ENCODE measurements around the gene SH3RF3.

The SH3RF3 gene

DNA sequence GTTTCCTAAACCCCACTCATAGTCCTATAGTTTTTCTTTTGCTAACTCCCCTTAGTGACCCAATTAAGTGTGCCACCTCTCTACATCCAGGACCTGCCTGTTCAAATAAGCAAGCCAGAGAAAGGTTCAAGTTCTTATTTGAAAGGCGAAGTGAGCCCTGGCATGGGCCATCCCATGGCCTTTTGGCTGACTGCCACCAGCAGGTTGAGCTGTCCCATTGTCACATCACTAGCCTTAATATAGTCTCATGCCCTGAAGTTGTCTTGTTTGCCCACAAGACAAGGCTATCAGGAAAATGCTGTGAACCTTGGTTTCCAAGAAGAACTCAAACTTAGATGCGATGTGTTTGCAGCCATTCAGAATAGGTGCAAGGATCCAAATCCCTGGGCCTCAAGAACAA is 158.8 kb downstream of the SH3RF3 start:
- Histone ChIP-seq H3K4me3 (ENCODE audit: low read depth, low read length) (no peak overlapping the region), H3K36me3 (ENCODE audit: control insufficient read depth, insufficient read depth, low read length) (no peaks in the 10 kb centered on the region), H2AFZ (no peak overlapping the region), H3K4me1 (no peaks in the 10 kb centered on the region), H3K27me3 (ENCODE audit: control insufficient read depth, insufficient read depth, low read length) (no peaks in the 10 kb centered on the region), H3K9ac (no peak overlapping the region), H3K27ac (no peak overlapping the region), H3K4me2 (ENCODE audit: low read length) (no peak overlapping the region), H3K79me2 (no peaks in the 10 kb centered on the region), H3K9me3 (ENCODE audit: control insufficient read depth, low read length) (no peaks in the 10 kb centered on the region)
- TF ChIP-seq, protein P1, sequence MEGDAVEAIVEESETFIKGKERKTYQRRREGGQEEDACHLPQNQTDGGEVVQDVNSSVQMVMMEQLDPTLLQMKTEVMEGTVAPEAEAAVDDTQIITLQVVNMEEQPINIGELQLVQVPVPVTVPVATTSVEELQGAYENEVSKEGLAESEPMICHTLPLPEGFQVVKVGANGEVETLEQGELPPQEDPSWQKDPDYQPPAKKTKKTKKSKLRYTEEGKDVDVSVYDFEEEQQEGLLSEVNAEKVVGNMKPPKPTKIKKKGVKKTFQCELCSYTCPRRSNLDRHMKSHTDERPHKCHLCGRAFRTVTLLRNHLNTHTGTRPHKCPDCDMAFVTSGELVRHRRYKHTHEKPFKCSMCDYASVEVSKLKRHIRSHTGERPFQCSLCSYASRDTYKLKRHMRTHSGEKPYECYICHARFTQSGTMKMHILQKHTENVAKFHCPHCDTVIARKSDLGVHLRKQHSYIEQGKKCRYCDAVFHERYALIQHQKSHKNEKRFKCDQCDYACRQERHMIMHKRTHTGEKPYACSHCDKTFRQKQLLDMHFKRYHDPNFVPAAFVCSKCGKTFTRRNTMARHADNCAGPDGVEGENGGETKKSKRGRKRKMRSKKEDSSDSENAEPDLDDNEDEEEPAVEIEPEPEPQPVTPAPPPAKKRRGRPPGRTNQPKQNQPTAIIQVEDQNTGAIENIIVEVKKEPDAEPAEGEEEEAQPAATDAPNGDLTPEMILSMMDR (IDR thresholded peaks at IDR 0.05): no peak

DNA sequence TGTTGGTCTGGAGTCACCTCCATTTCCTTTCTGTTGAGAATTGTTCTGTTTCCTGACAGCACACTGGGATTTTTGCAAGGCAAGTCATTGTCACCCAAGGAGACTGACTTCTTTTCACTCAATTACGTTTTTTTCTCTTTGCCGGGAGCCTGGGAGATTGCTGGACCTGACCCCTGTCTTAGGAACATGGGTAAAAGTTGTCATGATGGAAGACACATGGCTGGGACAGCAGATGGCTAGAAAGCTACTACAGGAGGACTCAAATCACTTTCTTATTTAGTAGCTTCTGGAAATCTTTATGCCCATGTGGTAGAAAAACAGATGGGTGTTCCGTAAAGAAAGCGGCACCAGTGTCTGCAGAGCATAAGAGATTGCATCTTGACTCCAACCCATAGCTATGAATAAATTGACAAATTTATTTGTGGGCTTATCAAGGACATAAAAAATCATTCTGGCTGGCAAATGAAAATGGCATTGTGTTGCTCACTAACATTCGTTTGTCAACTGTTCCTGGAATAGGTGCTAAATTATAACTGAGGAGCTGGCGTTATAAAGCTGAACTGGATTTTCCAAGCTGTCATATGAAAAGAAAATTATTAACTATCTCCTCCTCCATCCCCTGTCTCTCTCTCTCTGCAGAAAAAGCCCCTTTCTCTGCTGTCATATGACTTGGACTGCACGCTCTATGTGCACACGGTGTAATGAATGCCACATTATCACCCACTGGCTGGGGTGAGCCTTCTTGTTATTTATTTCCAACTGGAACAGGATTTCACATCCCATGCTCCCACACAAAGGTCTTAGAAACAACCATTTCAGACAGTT is 159.8 kb downstream of the SH3RF3 start:
- Histone ChIP-seq H2AFZ (no peak overlapping the region), H3K4me2 (ENCODE audit: low read length) (no peak overlapping the region), H3K27ac (no peak overlapping the region), H3K79me2 (no peaks in the 10 kb centered on the region), H3K9ac (no peak overlapping the region), H3K27me3 (ENCODE audit: control insufficient read depth, insufficient read depth, low read length) (no peaks in the 10 kb centered on the region), H3K9me3 (ENCODE audit: control insufficient read depth, low read length) (no peaks in the 10 kb centered on the region), H3K36me3 (ENCODE audit: control insufficient read depth, insufficient read depth, low read length) (no peaks in the 10 kb centered on the region), H3K4me3 (ENCODE audit: low read depth, low read length) (no peak overlapping the region), H3K4me1 (no peaks in the 10 kb centered on the region)
- TF ChIP-seq, protein P1 (IDR thresholded peaks at IDR 0.05): no peak

DNA sequence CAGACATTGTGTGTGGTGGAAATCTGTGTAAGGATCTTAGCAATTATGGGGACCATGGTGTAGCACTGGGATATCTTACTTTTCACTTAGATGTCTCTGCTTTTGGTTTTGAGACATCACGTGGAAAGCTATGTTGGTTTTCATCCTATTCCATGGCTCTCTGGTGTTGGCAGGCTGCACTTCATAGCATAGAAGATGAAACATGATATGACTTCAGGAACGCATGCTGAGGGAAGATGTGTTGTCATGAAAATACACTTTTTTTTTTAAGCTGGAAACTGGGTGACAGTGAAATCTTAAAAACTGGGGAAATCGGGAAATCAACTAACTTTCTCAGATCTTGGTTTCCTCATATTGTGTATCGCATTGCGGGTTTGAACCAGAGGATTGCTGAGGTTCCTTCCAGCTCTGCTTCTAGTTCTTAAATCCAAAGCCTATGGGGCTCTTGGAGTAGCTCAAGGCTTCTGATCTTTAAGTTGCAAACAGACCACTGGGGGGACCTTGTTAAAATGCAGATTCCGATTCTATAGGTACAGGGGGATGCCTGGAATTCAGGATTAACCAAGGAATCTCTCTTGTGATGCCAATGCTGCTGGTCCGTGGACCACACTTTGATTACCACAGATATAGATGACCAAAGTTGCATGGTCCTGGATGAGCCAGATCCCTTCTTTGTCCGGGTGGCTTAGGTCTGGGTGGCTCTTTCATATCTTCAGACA is 160.7 kb downstream of the SH3RF3 start:
- Histone ChIP-seq H3K27ac (no peak overlapping the region), H3K4me2 (ENCODE audit: low read length) (no peak overlapping the region), H3K27me3 (ENCODE audit: control insufficient read depth, insufficient read depth, low read length) (no peaks in the 10 kb centered on the region), H3K4me1 (no peaks in the 10 kb centered on the region), H3K36me3 (ENCODE audit: control insufficient read depth, insufficient read depth, low read length) (no peaks in the 10 kb centered on the region), H2AFZ (no peak overlapping the region), H3K9ac (no peak overlapping the region), H3K9me3 (ENCODE audit: control insufficient read depth, low read length) (no peaks in the 10 kb centered on the region), H3K79me2 (no peaks in the 10 kb centered on the region), H3K4me3 (ENCODE audit: low read depth, low read length) (no peak overlapping the region)
- TF ChIP-seq, protein P1 (IDR thresholded peaks at IDR 0.05): no peak

DNA sequence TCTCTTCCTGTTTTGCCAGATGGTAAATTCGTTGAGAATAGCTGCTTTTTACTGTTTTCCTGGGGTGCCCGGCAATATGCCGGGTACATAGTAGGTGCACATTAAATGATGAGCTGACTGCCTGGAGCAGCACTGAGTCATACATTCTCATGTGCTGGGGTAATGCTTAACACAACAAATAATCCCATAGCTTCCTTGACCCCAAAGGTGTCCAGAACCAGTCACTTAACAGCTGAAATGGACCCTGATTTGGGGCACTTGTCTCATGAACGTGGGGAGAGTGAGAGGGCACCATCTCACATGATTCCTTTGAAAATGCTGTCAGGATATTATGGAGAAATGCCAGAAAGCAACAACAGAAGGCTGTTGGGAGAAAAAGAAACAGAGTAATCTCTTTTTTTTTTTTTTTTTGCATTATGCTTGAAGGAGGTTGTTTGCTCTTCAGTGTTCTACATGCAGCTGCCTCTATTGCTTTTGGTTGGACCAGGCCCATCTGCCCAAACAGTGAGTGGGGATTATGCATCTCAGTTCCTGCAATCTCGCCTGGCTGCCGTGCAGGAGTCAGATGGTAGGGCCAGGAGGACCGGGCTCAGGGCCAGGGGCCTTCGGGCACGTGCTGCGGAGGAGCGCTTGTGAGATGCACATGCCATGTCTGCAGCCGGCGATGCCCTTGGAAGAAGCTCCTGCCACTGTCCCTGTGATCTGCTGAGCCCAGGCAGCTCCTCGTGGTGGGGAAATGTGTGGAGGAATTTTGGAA is 162.1 kb downstream of the SH3RF3 start:
- TF ChIP-seq, protein P1 (IDR thresholded peaks at IDR 0.05): no peak
- Histone ChIP-seq H3K27me3 (ENCODE audit: control insufficient read depth, insufficient read depth, low read length) (no peaks in the 10 kb centered on the region), H3K9ac (no peak overlapping the region), H3K9me3 (ENCODE audit: control insufficient read depth, low read length) (no peaks in the 10 kb centered on the region), H3K4me2 (ENCODE audit: low read length) (no peak overlapping the region), H3K79me2 (no peaks in the 10 kb centered on the region), H3K4me1 (no peaks in the 10 kb centered on the region), H3K27ac (no peak overlapping the region), H2AFZ (no peak overlapping the region), H3K4me3 (ENCODE audit: low read depth, low read length) (no peak overlapping the region), H3K36me3 (ENCODE audit: control insufficient read depth, insufficient read depth, low read length) (no peaks in the 10 kb centered on the region)
